NCI-H1417 treated with DMSO at 0.1 percent for 48 hours (cell line): ENCODE results near the gene ULK1.

Source experiments
- DNase-seq: peaks from one replicate; lab custom pipeline; 2025; lab: John Stamatoyannopoulos, UW

ULK1 gene

GRCh38 chr12:131892711-131893604, 1.5 kb upstream of the ULK1 start:
- DNase-seq: no peak

DNA sequence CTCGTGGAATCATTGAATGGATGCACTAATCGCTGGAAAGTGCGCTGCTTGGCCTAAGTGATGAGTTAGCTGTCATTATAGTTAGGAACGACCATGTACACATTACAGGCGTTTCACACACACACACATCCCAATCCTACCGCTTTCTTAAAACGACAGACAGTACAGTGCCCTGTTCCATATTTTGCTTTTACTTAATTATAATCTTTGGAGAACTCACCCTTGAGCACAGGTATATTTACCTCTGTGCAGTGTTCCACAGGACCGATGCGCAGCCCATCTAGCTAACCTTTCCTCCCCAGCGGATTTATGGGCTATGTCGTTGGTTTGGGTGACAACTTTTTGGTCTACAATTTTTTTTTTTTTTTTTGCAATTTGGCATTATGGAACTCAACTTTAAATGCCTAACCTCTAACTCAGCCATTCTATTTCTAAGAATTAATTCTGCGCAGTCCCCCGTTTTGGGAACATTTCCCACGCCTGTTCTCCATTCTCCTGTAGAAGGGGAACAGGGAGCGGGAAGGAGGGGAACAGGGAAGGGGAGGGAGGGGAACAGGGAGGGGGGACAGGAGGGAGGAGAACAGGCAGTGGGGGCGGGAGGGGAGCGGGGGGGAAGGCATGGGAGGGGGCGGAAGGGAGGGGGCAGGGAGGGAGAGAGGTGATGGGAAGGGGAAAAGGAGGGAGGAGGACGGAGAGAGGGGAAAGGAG, 663 bp upstream of the ULK1 start:
- no peak for DNase-seq

GRCh38 chr12:131894981-131895639, 688 bp downstream of the ULK1 start:
- no peak for DNase-seq

- DNase-seq: no peak
Observed at GRCh38 chr12:131895640-131896079, 1.2 kb downstream of the ULK1 start.

- DNase-seq: peak; percentile 27
Observed at GRCh38 chr12:131896080-131896810, 1.8 kb downstream of the ULK1 start.

DNA sequence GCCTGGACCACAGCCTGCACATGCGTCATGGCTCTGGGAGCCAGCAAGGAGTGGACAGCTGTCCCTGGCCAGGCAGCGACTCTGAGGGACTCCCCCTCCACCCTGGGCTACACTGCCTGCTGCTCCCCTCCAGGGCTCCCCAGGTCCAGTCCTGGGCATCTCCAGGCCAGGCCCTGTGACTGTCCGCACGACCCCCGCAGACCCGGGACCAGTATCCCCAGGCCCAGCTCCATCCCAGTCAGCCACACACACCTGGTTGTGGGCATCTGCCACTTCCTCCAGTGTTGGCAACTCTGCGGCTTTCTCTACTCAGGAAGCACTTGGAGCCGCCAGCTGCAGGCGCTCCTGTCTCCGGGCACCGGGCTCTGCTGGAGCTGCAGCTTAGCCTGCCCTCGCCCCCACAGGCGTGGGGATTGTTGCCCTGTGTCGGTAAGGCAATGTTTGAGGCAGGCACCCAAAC, 2.4 kb downstream of the ULK1 start:
- DNase-seq: no peak

DNA sequence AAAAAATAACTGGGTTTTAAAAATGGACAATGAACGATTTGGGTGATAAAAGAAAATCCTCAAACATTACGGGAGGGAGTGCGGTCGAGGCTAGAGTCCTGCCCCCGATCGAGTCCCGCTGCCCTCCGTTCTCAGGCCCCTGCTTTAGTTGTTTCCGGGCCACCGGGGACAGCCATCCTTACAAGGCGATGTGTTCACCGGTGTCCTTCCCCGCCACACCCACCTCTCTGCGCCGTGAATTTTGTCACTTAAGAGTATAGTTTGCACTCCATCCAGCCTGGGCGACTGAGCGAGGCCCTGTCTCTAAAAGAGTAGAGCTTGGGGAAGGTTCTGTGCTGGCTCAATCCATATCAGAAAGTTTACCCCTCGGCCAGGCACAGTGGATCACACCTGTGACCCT, 2.9 kb downstream of the ULK1 start:
- DNase-seq: no peak

DNA sequence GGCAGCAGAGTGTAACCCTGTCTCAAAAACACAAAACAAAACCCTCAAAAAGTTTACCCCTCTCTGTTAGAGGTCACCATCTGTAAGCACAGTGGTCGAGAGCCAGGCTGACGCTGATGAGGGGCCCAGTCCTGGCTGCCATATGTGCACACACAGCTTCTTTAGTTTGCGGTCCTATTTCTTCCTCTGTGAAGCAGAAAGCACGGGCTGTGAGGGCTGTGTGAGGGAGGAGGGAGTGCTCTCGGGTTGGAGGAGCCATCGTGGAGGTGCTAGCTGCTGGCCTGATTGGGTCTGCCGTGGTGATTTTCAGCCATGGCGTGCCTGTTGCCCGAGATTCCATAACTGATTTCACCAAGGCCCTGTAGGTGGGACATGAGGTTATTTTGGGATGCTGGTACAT, 3.5 kb downstream of the ULK1 start:
- DNase-seq: no peak

GRCh38 chr12:131900397-131900796, 6.0 kb downstream of the ULK1 start:
- DNase-seq: no peak

GRCh38 chr12:131901431-131902331, 7.3 kb downstream of the ULK1 start:
- no peak for DNase-seq

DNA sequence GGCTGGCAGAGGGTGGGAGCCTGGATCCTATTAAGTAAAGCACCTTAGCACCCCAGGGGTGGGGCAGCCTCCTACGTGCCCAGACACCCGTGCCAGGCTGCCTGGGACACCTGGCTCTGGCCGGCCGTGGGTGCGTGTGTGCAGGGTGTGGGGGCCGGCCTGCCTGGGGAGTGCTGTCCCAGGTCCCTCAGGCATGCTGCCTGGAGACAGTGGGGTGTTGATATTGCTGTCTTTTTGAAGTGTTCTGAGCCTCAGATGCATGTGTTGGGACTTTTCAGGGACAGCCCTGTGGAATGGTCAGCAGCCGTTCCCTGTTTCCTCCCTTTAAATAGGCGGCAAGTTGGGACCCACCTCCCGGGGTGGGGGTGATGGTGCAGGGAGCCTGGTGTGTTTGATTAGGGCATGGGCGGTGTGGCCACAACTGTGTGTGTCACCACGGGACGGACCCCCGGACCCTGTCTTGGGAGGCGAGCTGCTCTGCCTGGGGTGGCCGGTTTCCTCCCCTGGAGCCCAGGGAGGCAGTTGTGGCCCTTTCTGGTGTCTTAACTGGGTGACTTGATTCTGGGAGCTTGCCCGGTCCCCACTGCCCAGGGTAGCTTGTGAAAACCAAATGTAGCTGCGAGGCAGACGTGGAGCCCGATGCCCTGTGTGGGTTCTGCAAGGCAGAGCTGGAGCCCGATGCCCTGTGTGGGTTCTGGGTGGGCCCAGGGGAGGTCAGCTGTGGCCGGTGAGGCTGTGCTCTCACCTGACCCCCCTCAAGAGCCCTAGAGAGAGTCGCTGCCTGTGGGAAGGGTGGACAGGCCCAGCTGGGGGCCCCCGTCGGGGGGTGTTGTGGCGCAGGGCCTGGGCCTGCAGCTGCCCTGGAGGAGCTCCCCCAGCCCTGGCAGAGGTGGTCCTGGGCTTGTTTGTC, 8.2 kb downstream of the ULK1 start:
- no peak for DNase-seq

GRCh38 chr12:131903270-131904255, 9.1 kb downstream of the ULK1 start:
- DNase-seq: no peak

DNA sequence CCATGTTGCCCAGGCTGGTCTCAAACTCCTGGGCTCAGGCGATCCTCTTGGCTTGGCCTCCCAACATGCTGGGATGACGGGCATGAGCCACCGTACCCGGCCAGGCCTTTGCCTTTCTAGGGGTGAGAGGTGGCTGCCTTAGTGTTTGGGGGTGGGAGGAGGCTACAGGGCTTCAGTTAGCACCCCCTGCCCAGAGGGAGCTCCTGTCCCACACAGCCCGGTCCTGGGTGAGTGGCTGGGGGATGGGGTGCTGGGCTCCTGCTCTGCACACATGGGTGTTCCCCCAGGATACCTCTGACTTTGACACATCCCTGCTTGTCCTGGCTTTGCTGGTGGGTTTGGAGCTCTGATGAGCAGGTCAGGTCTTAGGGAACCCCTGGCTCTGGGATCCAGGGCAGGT, 9.9 kb downstream of the ULK1 start:
- no peak for DNase-seq

- DNase-seq: no peak
Observed at GRCh38 chr12:131905081-131905629, 10.7 kb downstream of the ULK1 start.

GRCh38 chr12:131905630-131906091, 11.2 kb downstream of the ULK1 start:
- DNase-seq: no peak

DNA sequence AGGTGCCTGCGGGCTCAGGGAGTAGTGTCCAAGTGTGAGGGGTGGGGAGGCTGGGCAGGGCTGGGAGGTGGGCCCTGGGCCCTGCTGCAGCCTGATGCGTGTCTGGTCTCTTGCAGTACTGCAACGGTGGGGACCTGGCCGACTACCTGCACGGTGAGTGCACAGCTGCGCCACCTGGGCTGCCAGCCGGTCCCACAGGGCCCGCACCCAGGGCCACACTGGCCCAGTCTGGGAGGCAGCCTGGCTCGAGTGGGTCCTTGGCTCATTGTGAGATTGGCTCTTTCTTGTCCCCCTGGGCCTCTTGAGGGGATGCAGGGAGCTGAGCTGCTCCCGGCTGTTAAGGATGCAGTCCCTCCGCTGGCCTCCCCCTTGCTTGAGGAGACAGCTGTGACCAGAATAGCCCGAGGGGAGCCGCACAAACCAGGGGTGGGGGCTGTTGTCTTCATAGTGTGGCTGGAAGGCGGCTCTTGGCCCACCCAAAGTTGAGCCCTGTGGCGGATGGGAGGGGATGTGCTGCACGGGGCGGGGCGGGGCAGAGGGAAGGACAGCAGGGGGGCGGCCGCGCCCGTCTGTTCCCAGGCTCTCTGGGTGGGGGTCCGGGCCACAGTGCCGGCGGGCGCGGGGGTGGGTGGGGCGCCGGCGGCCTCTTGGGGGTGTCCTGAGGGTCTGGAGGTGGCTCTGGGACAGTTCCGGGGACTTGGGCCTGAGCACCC, 13.1 kb downstream of the ULK1 start:
- no peak for DNase-seq
